GM12878 (cell line): Measurements from ENCODE around the gene POLN. TPM values are rescaled to one million over a fixed set of nuclear protein-coding genes. Genes with fewer than 3 reads are reported as not detected.
"Not testable (repeated sequence)": the region's sequence is repeated elsewhere in the genome, so short reads cannot be mapped to it uniquely, and the experiment has no call there.

Experiments
- ATAC-seq: fragments of 200-7000 bp; cut with Tn5 transposase; 3 replicates; pipeline ENCODE4 v1.9.1; 2020; ENCODE audit warnings: mild to moderate bottlenecking, moderate library complexity
- BruUV-seq: library from RNA; stranded (reverse); fragments of 400-500 nt; replicated peaks from 2 replicates; lab custom pipeline; 2021; lab: Mats Ljungman, UMichigan
- CTCF ChIA-PET: fragments of 300-600 bp; sonication (Branson Sonifier 250); formaldehyde crosslinking; extraction: SDS; loops from one replicate; lab custom pipeline; 2021; ENCODE audit warnings: inconsistent platforms; lab: Yijun Ruan, JAX
- POLR2A ChIA-PET: fragments of 350-600 bp; formaldehyde crosslinking; extraction: SDS; loops from one replicate; lab custom pipeline; 2021; ENCODE audit warnings: inconsistent platforms; lab: Charles Lee
- RAD21 ChIA-PET: fragments of 300-600 bp; sonication (Branson Sonifier 250); formaldehyde crosslinking; loops from one replicate; lab custom pipeline; 2023; ENCODE audit warnings: antibody characterized with exemption; ENCODE audit not compliant: unreplicated experiment; lab: Charles Lee
- SMC1A ChIA-PET: fragments of 300-600 bp; sonication (Branson Sonifier 250); formaldehyde crosslinking; loops from one replicate; lab custom pipeline; 2023; ENCODE audit not compliant: unreplicated experiment, uncharacterized antibody; lab: Charles Lee
- DNase-seq: peaks from one replicate; pipeline ENCODE4 v3.0.0-alpha.2; 2011; ENCODE audit warnings: low read depth, low spot score
- FAIRE-seq: peaks from 3 replicates; lab custom pipeline; 2011; peaks lifted over from hg19 to GRCh38; lab: Jason Lieb, UNC
- H2AFZ ChIP-seq: 2 replicates; pipeline ENCODE4 v1.6.0; 2011; ENCODE audit warnings: low read depth, low read length, control low read depth; ENCODE audit not compliant: control insufficient read depth
- H3K27ac ChIP-seq: 2 replicates; pipeline ENCODE4 v1.5.1; 2011; ENCODE audit warnings: control low read depth; ENCODE audit not compliant: control insufficient read depth, insufficient read depth
- H3K27me3 ChIP-seq, 2 experiments: replicated peaks in 1 of 2; 2 replicates each; pipeline versions ENCODE4 v1.6.0 to v1.6.1; 2011; ENCODE audit warnings: low read length in 1 of 2; ENCODE audit not compliant: control insufficient read depth in 2 of 2, insufficient read depth in 2 of 2
- H3K36me3 ChIP-seq, 2 experiments: 2 replicates each; pipeline ENCODE4 v1.5.1; 2011; ENCODE audit warnings: low read length in 1 of 2; ENCODE audit not compliant: control insufficient read depth in 2 of 2, insufficient read depth in 2 of 2
- H3K4me1 ChIP-seq: 2 replicates; pipeline ENCODE4 v1.6.1; 2011; ENCODE audit warnings: mild to moderate bottlenecking, low read length, moderate library complexity, mixed read lengths; ENCODE audit not compliant: control insufficient read depth, insufficient read depth
- H3K4me2 ChIP-seq: 2 replicates; pipeline ENCODE4 v1.6.0; 2011; ENCODE audit warnings: control low read depth; ENCODE audit not compliant: control insufficient read depth, insufficient read depth
- H3K4me3 ChIP-seq: fragments of 200-600 bp; sonication (generic); 2 replicates; pipeline ENCODE4 v1.5.1; 2016
- H3K79me2 ChIP-seq: 2 replicates; pipeline ENCODE4 v1.6.0; 2011; ENCODE audit warnings: low read length; ENCODE audit not compliant: control insufficient read depth, insufficient read depth
- H3K9ac ChIP-seq: 2 replicates; pipeline ENCODE4 v1.8.0; 2011; ENCODE audit warnings: low read length, control low read depth, mixed read lengths; ENCODE audit not compliant: control insufficient read depth, insufficient read depth
- H3K9me3 ChIP-seq: replicated peaks from 3 replicates; pipeline ENCODE4 v1.5.1; 2011; ENCODE audit warnings: mild to moderate bottlenecking, low read length; ENCODE audit not compliant: control insufficient read depth, insufficient read depth
- H4K20me1 ChIP-seq: 2 replicates; pipeline ENCODE4 v1.6.0; 2011; ENCODE audit not compliant: control insufficient read depth, insufficient read depth
- ATF7 ChIP-seq: fragments of 450-650 bp; IDR thresholded peaks from 2 replicates; pipeline ENCODE4 v1.6.1; 2016; ENCODE audit warnings: low read depth, mild to moderate bottlenecking
- BCL11A ChIP-seq: IDR thresholded peaks from 2 replicates; pipeline ENCODE4 v1.6.1; 2011; ENCODE audit warnings: low read depth, low read length
- GABPA ChIP-seq: IDR thresholded peaks from 2 replicates; pipeline ENCODE4 v1.6.1; 2014; ENCODE audit warnings: antibody characterized with exemption, low read depth, mild to moderate bottlenecking, inconsistent platforms
- IRF4 ChIP-seq: IDR thresholded peaks from 2 replicates; pipeline ENCODE4 v1.6.1; 2011; ENCODE audit warnings: low read depth, low read length
- RBBP5 ChIP-seq: fragments of 200-600 bp; sonication (generic); conservative IDR thresholded peaks from 2 replicates; pipeline ENCODE4 v1.6.1; 2016
- SIN3A ChIP-seq: IDR thresholded peaks from 2 replicates; pipeline ENCODE4 v1.6.1; 2012; ENCODE audit warnings: low read depth, low read length, improper control_type of control experiment
- SUZ12 ChIP-seq: fragments of 200-600 bp; sonication (generic); IDR thresholded peaks from one replicate; pipeline ENCODE4 v1.6.1; 2018; ENCODE audit warnings: antibody characterized with exemption, mild to moderate bottlenecking; ENCODE audit not compliant: unreplicated experiment
- ZNF217 ChIP-seq: fragments of 450-650 bp; IDR thresholded peaks from 2 replicates; pipeline ENCODE4 v1.6.1; 2017; ENCODE audit warnings: antibody characterized with exemption, mild to moderate bottlenecking
- WGBS: methylation state at CpG from one replicate; pipeline ENCODE4 v1.1.6; 2016; ENCODE audit warnings: low lambda C conversion rate; ENCODE audit not compliant: insufficient replicate concordance, insufficient coverage; ENCODE audit errors: missing lambda C conversion rate; 5-methylcytosine and 5-hydroxymethylcytosine counted together
- in situ Hi-C: fragments of 300-500 bp; cut with MboI; formaldehyde crosslinking; loops from 9 replicates; pipeline ENCODE4 v1.14.3; 2018; ENCODE audit warnings: mixed read lengths
- intact Hi-C: fragments of 100-400 bp; cut with micrococcal nuclease; formaldehyde crosslinking; loops from one replicate; pipeline ENCODE4 v1.14.2; 2022; ENCODE audit not compliant: unreplicated experiment
- polyA plus RNA-seq, 11 experiments: library from polyadenylated mRNA; depleted of rRNA in 4 of 11; unstranded in 6 of 11; stranded (reverse) in 5 of 11; fragments of >200 nt; fragmentation: Nextera tagmentation in 4 of 11; fragmentation: Illumina TruSeq in 1 of 11; extraction: Ambion mirVana in 4 of 11; extraction: Trizol in 1 of 11; gene quantifications; 1 replicate in 1 of 11; 2 replicates in 10 of 11; pipeline versions ENCODE4 v1.2.1 to v1.2.3, GENCODE V29; 2011 to 2016; ENCODE audit warnings: inconsistent platforms in 2 of 11, missing spikeins in 2 of 11, low read depth in 1 of 11
- total RNA-seq, 4 experiments: library from RNA; depleted of rRNA in 3 of 4; stranded (reverse); fragments of >200 nt in 3 of 4; fragmentation: Illumina TruSeq in 1 of 4; extraction: Trizol in 1 of 4; gene quantifications; 2 replicates each; pipeline versions ENCODE4 v1.2.1 to v1.2.3, GENCODE V29; 2013 to 2021
- TF ChIP-seq, protein P1 (sequence below): fragments of 450-650 bp; IDR thresholded peaks from 2 replicates; pipeline ENCODE4 v1.6.1; 2017; ENCODE audit warnings: antibody characterized with exemption, mild to moderate bottlenecking, moderate library complexity
- TF ChIP-seq, protein P2 (sequence below): IDR thresholded peaks from 2 replicates; pipeline ENCODE4 v1.6.1; 2012; ENCODE audit warnings: low read depth, low read length, improper control_type of control experiment

The POLN gene
- total and polyA plus RNA-seq, 10 of the 15 experiments (the other 5 are each of a cell fraction or from before 2014, with no cell fraction given), result 0.09 to 2.0 (median 0.95) TPM; not detected in 1

DNA sequence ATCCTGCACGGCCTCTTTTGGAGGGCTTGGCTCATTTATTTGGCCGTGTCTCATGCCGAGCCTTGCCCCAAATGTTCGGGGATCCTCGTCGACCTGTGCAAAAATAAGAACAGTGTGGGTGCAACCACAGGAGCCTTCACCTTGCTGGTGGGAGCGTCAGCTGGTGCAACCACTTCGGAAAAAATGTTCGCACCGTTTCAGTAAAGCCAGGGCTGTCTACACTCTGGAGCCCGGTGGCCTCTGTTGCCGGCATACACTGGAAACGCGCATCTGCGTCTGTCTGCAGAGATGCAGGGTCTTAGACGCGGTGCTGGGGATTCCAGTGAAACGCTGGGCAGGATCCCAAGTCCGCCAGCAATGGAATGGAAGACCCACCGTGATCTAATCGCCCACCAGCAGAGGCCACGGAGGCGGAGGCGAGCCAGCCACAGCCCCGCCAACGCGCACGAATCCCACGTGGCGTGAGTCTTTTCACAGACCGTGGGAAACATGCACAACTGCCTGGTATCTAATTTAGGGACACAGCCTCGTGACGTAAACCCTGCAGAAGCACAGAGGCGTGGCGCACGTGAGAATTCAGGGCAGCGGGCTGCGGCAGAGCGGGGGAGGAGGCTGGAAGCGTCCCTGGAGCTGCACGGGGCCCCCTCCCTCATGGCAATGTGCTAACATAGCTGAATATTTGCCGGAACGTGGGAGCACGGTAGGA is 33.8 kb upstream of the POLN start:
- Histone ChIP-seq H3K36me3 (no peaks in the 10 kb centered on the region), H3K9me3 (no peaks in the 10 kb centered on the region), H3K4me3 (no peak overlapping the region), H3K27me3 (no peaks in the 10 kb centered on the region), H3K27ac (no peak overlapping the region), H3K9ac (no peak overlapping the region)
- intact Hi-C loops, result no loop called here
- RAD21 ChIA-PET, result no interaction called here
- no peak for FAIRE-seq
- TF ChIP-seq BCL11A (no peak), GABPA (no peak), ATF7 (no peak), SIN3A (no peak), IRF4 (no peak), ZNF217 (no peak), RBBP5 (no peak), SUZ12 (no peak)
- TF ChIP-seq, protein P1, sequence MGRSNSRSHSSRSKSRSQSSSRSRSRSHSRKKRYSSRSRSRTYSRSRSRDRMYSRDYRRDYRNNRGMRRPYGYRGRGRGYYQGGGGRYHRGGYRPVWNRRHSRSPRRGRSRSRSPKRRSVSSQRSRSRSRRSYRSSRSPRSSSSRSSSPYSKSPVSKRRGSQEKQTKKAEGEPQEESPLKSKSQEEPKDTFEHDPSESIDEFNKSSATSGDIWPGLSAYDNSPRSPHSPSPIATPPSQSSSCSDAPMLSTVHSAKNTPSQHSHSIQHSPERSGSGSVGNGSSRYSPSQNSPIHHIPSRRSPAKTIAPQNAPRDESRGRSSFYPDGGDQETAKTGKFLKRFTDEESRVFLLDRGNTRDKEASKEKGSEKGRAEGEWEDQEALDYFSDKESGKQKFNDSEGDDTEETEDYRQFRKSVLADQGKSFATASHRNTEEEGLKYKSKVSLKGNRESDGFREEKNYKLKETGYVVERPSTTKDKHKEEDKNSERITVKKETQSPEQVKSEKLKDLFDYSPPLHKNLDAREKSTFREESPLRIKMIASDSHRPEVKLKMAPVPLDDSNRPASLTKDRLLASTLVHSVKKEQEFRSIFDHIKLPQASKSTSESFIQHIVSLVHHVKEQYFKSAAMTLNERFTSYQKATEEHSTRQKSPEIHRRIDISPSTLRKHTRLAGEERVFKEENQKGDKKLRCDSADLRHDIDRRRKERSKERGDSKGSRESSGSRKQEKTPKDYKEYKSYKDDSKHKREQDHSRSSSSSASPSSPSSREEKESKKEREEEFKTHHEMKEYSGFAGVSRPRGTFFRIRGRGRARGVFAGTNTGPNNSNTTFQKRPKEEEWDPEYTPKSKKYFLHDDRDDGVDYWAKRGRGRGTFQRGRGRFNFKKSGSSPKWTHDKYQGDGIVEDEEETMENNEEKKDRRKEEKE, result no peak
- TF ChIP-seq, protein P2, sequence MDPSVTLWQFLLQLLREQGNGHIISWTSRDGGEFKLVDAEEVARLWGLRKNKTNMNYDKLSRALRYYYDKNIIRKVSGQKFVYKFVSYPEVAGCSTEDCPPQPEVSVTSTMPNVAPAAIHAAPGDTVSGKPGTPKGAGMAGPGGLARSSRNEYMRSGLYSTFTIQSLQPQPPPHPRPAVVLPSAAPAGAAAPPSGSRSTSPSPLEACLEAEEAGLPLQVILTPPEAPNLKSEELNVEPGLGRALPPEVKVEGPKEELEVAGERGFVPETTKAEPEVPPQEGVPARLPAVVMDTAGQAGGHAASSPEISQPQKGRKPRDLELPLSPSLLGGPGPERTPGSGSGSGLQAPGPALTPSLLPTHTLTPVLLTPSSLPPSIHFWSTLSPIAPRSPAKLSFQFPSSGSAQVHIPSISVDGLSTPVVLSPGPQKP, result no peak
- TF ChIP-seq, all 136 proteins: peak for 0
- no TSS peak for BruUV-seq
- no peaks in the 10 kb centered on the region for H3K79me2 ChIP-seq
- no peak for DNase-seq
- ChIA-PET CTCF (no interaction called here), SMC1A (no interaction called here), POLR2A (no interaction called here)
- ATAC-seq, result no peak
- no peaks in the 10 kb centered on the region for H3K4me1 ChIP-seq
- no peak overlapping the region for H3K4me2 ChIP-seq
- in situ Hi-C loops, result no loop called here
- no peaks in the 10 kb centered on the region for H4K20me1 ChIP-seq
- WGBS, result 71% methylated on average over 44 of the region's 44 CpGs
- H2AFZ ChIP-seq, result no peak overlapping the region

DNA sequence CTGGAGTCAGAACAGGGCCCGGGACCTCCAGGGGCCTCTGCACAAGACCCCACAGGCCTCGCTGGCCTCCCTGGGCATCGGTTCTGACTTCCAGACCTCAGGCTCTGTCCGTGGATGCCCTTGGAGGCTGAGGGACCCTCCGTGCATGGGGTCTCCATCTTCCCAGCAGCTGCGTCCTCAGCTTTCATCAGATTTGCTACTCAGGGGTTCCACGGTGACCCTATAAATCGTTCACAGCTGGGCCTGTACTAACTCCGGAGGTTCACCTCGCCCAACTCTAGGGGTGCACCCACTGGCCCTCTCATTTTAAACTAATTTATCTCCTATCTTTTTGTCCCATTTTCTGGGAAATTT is 33.1 kb upstream of the POLN start:
- H3K4me2 ChIP-seq, in situ Hi-C loops, CTCF ChIA-PET: not testable (repeated sequence)

More for the DNA sequence above, 33.1 kb upstream of the POLN start:
- H2AFZ ChIP-seq, H3K36me3 ChIP-seq, DNase-seq, H3K27me3 ChIP-seq, H3K4me3 ChIP-seq, POLR2A ChIA-PET, H3K27ac ChIP-seq, RAD21 ChIA-PET, H3K4me1 ChIP-seq, H3K9ac ChIP-seq, BruUV-seq, ATAC-seq, H4K20me1 ChIP-seq, FAIRE-seq, SMC1A ChIA-PET, H3K79me2 ChIP-seq, intact Hi-C loops, H3K9me3 ChIP-seq: not testable (repeated sequence)
- WGBS, result 37% methylated on average over 9 of the region's 10 CpGs
